HepG2 (cell line): ENCODE results near the gene XKR7. TPM values are rescaled to one million over a fixed set of nuclear protein-coding genes. Genes with fewer than 3 reads are reported as not detected.

Source experiments
- ATAC-seq: fragments of 200-7000 bp; cut with Tn5 transposase; 3 replicates; pipeline ENCODE4 v1.9.1; 2020; ENCODE audit warnings: mild to moderate bottlenecking, moderate library complexity
- BruUV-seq: library from RNA; stranded (reverse); fragments of 400-500 nt; replicated peaks from 2 replicates; lab custom pipeline; 2021; lab: Mats Ljungman, UMichigan
- CTCF ChIA-PET: fragments of 300-600 bp; formaldehyde crosslinking; extraction: SDS; loops from one replicate; lab custom pipeline; 2021; ENCODE audit warnings: low total read pairs, inconsistent platforms, low intra/inter-chr PET ratio; lab: Yijun Ruan, JAX
- POLR2A ChIA-PET: fragments of 350-600 bp; sonication (Branson Sonifier 250); formaldehyde crosslinking; loops from one replicate; lab custom pipeline; 2020; ENCODE audit warnings: antibody characterized with exemption, inconsistent platforms; lab: Yijun Ruan, JAX
- DNase-seq: peaks from one replicate; pipeline ENCODE4 v3.0.0-alpha.2; 2015; ENCODE audit warnings: low spot score
- FAIRE-seq: peaks from 3 replicates; lab custom pipeline; 2011; peaks lifted over from hg19 to GRCh38; lab: Jason Lieb, UNC
- H2AFZ ChIP-seq: one replicate; pipeline ENCODE4 v1.6.1; 2011; ENCODE audit warnings: low read length, inconsistent platforms
- H3K27ac ChIP-seq: fragments of 300-600 bp; 3 replicates; pipeline ENCODE4 v1.8.0; 2011; ENCODE audit warnings: mixed run types, mild to moderate bottlenecking, mixed read lengths, low read length, inconsistent platforms; ENCODE audit not compliant: insufficient read depth; ENCODE audit errors: extremely low read length
- H3K27me3 ChIP-seq, 2 experiments: fragments of 200-600 bp in 1 of 2; 2 replicates in 1 of 2; 3 replicates in 1 of 2; pipeline versions ENCODE4 v1.6.0 to v1.8.0; 2011; ENCODE audit warnings: low read length in 2 of 2, mild to moderate bottlenecking in 2 of 2, moderate library complexity in 2 of 2, inconsistent platforms in 1 of 2; ENCODE audit not compliant: insufficient read depth in 2 of 2, control insufficient read depth in 1 of 2
- H3K36me3 ChIP-seq, 2 experiments: fragments of 200-600 bp in 1 of 2; replicated peaks in 1 of 2; 2 replicates in 1 of 2; 3 replicates in 1 of 2; pipeline versions ENCODE4 v1.5.1 to v1.8.0; 2011; ENCODE audit warnings: low read length in 2 of 2, inconsistent platforms in 1 of 2; ENCODE audit not compliant: insufficient read depth in 2 of 2, control insufficient read depth in 1 of 2
- H3K4me1 ChIP-seq: 2 replicates; pipeline ENCODE4 v1.5.1; 2012; ENCODE audit warnings: low read length, inconsistent platforms; ENCODE audit not compliant: insufficient read depth
- H3K4me2 ChIP-seq: 2 replicates; pipeline ENCODE4 v1.6.0; 2011; ENCODE audit warnings: low read depth, low read length, inconsistent platforms
- H3K4me3 ChIP-seq, 3 experiments: fragments of 200-600 bp in 1 of 3; sonication (generic), shearing (Covaris generic) in 1 of 3; replicated peaks in 1 of 3; 2 replicates each; pipeline ENCODE4 v1.5.1; 2011 to 2016; ENCODE audit warnings: low read length in 3 of 3, inconsistent platforms in 2 of 3, low read depth in 2 of 3, mild to moderate bottlenecking in 2 of 3, control low read depth in 1 of 3, mixed read lengths in 1 of 3; ENCODE audit not compliant: insufficient read depth in 1 of 3
- H3K79me2 ChIP-seq: one replicate; pipeline ENCODE4 v1.6.1; 2011; ENCODE audit warnings: low read length, inconsistent platforms; ENCODE audit not compliant: insufficient read depth
- H3K9ac ChIP-seq: 2 replicates; pipeline ENCODE4 v1.6.0; 2011; ENCODE audit warnings: mild to moderate bottlenecking, low read depth, low read length, inconsistent platforms; ENCODE audit not compliant: insufficient read depth
- H3K9me3 ChIP-seq: 2 replicates; pipeline ENCODE4 v1.5.1; 2012; ENCODE audit warnings: mild to moderate bottlenecking, low read length
- H4K20me1 ChIP-seq: 2 replicates; pipeline ENCODE4 v1.6.0; 2011; ENCODE audit warnings: inconsistent platforms, mild to moderate bottlenecking, low read length, moderate library complexity; ENCODE audit not compliant: insufficient read depth
- DNMT3B ChIP-seq: conservative IDR thresholded peaks from 2 replicates; pipeline ENCODE4 v1.6.1; 2016; ENCODE audit warnings: missing biosample characterization, control low read depth
- KLF6 ChIP-seq: IDR thresholded peaks from 2 replicates; pipeline ENCODE4 v1.8.0; 2016; ENCODE audit warnings: missing biosample characterization, missing genetic modification reagents
- SP4 ChIP-seq: sonication (generic); formaldehyde crosslinking; IDR thresholded peaks from 2 replicates; pipeline ENCODE4 v1.8.1; 2023; ENCODE audit warnings: mild to moderate bottlenecking, missing genetic modification reagents
- ZKSCAN5 ChIP-seq: sonication (generic); formaldehyde crosslinking; IDR thresholded peaks from 2 replicates; pipeline ENCODE4 v1.5.1; 2020; ENCODE audit warnings: mild to moderate bottlenecking, missing genetic modification reagents
- ZNF292 ChIP-seq: sonication (generic); formaldehyde crosslinking; IDR thresholded peaks from 2 replicates; pipeline ENCODE4 v1.8.1; 2022; ENCODE audit warnings: mild to moderate bottlenecking, low read depth, missing genetic modification reagents, borderline replicate concordance
- ZNF496 ChIP-seq: sonication (generic); formaldehyde crosslinking; IDR thresholded peaks from 2 replicates; pipeline ENCODE4 v1.8.1; 2023; ENCODE audit warnings: mild to moderate bottlenecking, moderate library complexity, missing genetic modification reagents; ENCODE audit not compliant: insufficient replicate concordance
- ZNF678 ChIP-seq: sonication (generic); formaldehyde crosslinking; IDR thresholded peaks from 2 replicates; pipeline ENCODE4 v1.4.0; 2020; ENCODE audit warnings: mild to moderate bottlenecking, missing genetic modification reagents
- ZNF768 ChIP-seq: sonication (generic); formaldehyde crosslinking; IDR thresholded peaks from 2 replicates; pipeline ENCODE4 v1.4.0; 2020; ENCODE audit warnings: missing genetic modification reagents
- WGBS: methylation state at CpG from one replicate; pipeline ENCODE4 v1.1.6; 2017; ENCODE audit warnings: low lambda C conversion rate; 5-methylcytosine and 5-hydroxymethylcytosine counted together
- in situ Hi-C: cut with HindIII; loops from 2 replicates; pipeline ENCODE4 v1.10.0; 2017; ENCODE audit warnings: low pct_unique_long_range_greater_than_20kb; ENCODE audit not compliant: extremely low pct_ligation_motif_present
- intact Hi-C: fragments of 100-400 bp; cut with micrococcal nuclease; formaldehyde crosslinking; loops from one replicate; pipeline ENCODE4 v1.10.0; 2022; ENCODE audit not compliant: unreplicated experiment
- polyA plus RNA-seq, 8 experiments: library from polyadenylated mRNA; depleted of rRNA in 3 of 8; stranded (reverse) in 7 of 8; unstranded in 1 of 8; fragments of >200 nt; fragmentation: Illumina TruSeq in 4 of 8; extraction: Trizol in 4 of 8; gene quantifications; 2 replicates each; pipeline versions ENCODE4 v1.2.1 to v1.2.3, GENCODE V29; 2011 to 2016; ENCODE audit warnings: low read depth in 4 of 8, missing spikeins in 1 of 8, mixed read lengths in 1 of 8; ENCODE audit not compliant: insufficient read depth in 1 of 8
- total RNA-seq, 5 experiments: library from RNA; depleted of rRNA; stranded (reverse); fragments of >200 nt; fragmentation: Illumina TruSeq; extraction: Trizol; gene quantifications; 2 replicates each; pipeline ENCODE4 v1.2.3, GENCODE V29; 2016; ENCODE audit warnings: low read depth in 1 of 5
- TF ChIP-seq, protein P1 (sequence below): sonication (generic); formaldehyde crosslinking; IDR thresholded peaks from 2 replicates; pipeline ENCODE4 v1.5.1; 2020; ENCODE audit warnings: mild to moderate bottlenecking, missing genetic modification reagents, moderate library complexity
- TF ChIP-seq, protein P2 (sequence below): IDR thresholded peaks from 2 replicates; pipeline ENCODE4 v1.6.1; 2016; ENCODE audit warnings: missing compliant biosample characterization, missing genetic modification reagents, borderline replicate concordance
- TF ChIP-seq, protein P3 (sequence below): sonication (generic); formaldehyde crosslinking; IDR thresholded peaks from 2 replicates; pipeline ENCODE4 v1.4.0; 2020; ENCODE audit warnings: missing genetic modification reagents, borderline replicate concordance

The XKR7 gene
- total and polyA plus RNA-seq, 2 of the 13 experiments (the other 11 are each of a cell fraction or from before 2014, with no cell fraction given) = not detected

DNA sequence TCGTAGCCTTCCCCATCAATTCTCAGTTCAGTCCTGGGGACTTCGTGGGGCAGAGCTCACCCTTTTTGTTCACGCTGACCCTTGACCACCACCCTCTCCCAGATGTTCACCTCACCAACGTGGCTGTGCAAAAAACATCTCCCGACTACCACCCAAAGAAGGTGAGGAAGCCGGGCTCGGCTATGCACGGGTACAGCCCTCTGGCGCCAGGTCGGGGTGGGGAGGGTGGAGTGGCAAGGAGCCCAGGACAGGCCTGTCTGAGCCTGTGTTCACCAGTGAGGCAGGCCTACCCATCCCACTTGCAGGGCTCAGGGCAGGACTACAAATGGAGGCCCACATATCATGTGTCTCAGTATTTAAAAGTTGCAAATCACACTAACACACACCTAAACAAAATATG lies 34.3 kb upstream of the XKR7 start (continued):
- TF ChIP-seq, protein P1, sequence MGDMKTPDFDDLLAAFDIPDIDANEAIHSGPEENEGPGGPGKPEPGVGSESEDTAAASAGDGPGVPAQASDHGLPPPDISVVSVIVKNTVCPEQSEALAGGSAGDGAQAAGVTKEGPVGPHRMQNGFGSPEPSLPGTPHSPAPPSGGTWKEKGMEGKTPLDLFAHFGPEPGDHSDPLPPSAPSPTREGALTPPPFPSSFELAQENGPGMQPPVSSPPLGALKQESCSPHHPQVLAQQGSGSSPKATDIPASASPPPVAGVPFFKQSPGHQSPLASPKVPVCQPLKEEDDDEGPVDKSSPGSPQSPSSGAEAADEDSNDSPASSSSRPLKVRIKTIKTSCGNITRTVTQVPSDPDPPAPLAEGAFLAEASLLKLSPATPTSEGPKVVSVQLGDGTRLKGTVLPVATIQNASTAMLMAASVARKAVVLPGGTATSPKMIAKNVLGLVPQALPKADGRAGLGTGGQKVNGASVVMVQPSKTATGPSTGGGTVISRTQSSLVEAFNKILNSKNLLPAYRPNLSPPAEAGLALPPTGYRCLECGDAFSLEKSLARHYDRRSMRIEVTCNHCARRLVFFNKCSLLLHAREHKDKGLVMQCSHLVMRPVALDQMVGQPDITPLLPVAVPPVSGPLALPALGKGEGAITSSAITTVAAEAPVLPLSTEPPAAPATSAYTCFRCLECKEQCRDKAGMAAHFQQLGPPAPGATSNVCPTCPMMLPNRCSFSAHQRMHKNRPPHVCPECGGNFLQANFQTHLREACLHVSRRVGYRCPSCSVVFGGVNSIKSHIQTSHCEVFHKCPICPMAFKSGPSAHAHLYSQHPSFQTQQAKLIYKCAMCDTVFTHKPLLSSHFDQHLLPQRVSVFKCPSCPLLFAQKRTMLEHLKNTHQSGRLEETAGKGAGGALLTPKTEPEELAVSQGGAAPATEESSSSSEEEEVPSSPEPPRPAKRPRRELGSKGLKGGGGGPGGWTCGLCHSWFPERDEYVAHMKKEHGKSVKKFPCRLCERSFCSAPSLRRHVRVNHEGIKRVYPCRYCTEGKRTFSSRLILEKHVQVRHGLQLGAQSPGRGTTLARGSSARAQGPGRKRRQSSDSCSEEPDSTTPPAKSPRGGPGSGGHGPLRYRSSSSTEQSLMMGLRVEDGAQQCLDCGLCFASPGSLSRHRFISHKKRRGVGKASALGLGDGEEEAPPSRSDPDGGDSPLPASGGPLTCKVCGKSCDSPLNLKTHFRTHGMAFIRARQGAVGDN (CRISPR knock-in tag) = no peak
- TF ChIP-seq SP4 (no peak), DNMT3B (CRISPR knock-in tag) (no peak), ZKSCAN5 (no peak), ZNF292 (no peak)

DNA sequence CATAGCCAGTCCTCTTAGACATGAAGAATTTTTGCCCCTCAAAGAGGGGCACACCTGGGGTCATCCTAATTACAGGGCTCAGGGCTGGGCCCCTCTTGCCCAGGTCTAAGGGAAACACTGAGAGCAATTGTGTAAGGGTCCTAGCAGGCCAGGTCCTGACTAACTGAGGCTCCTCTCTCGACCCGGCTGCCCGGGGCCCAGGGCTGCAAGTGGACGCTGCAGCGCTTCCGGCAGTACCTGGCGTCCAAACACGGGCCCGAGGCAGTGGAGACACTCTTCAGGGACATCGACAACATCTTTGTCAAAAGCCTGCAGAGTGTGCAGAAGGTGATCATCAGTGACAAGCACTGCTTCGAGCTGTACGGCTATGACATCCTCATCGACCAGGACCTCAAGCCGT lies 33.5 kb upstream of the XKR7 start:
- ATAC-seq (peak; percentile 13; the same call in 2 of the 3 replicates), DNase-seq (no peak), FAIRE-seq (no peak)
- no TSS peak for BruUV-seq
- POLR2A ChIA-PET = no interaction called here
- H3K79me2 ChIP-seq = no peaks in the 10 kb centered on the region
- H3K27me3 ChIP-seq = peaks cover 0 to 15% of the 10 kb centered on the region in 2 experiments; a peak in 2 of 5 replicates
- no peaks in the 10 kb centered on the region for H4K20me1 ChIP-seq
- H3K36me3 ChIP-seq = no peaks in the 10 kb centered on the region
- H3K9ac ChIP-seq = no peak overlapping the region
- TF ChIP-seq, protein P2, sequence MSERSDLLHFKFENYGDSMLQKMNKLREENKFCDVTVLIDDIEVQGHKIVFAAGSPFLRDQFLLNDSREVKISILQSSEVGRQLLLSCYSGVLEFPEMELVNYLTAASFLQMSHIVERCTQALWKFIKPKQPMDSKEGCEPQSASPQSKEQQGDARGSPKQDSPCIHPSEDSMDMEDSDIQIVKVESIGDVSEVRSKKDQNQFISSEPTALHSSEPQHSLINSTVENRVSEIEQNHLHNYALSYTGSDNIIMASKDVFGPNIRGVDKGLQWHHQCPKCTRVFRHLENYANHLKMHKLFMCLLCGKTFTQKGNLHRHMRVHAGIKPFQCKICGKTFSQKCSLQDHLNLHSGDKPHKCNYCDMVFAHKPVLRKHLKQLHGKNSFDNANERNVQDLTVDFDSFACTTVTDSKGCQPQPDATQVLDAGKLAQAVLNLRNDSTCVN (CRISPR knock-in tag) = no peak
- no peak for TF ChIP-seq ZNF496
- TF ChIP-seq, protein P3, sequence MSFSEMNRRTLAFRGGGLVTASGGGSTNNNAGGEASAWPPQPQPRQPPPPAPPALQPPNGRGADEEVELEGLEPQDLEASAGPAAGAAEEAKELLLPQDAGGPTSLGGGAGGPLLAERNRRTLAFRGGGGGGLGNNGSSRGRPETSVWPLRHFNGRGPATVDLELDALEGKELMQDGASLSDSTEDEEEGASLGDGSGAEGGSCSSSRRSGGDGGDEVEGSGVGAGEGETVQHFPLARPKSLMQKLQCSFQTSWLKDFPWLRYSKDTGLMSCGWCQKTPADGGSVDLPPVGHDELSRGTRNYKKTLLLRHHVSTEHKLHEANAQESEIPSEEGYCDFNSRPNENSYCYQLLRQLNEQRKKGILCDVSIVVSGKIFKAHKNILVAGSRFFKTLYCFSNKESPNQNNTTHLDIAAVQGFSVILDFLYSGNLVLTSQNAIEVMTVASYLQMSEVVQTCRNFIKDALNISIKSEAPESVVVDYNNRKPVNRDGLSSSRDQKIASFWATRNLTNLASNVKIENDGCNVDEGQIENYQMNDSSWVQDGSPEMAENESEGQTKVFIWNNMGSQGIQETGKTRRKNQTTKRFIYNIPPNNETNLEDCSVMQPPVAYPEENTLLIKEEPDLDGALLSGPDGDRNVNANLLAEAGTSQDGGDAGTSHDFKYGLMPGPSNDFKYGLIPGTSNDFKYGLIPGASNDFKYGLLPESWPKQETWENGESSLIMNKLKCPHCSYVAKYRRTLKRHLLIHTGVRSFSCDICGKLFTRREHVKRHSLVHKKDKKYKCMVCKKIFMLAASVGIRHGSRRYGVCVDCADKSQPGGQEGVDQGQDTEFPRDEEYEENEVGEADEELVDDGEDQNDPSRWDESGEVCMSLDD (CRISPR knock-in tag) = no peak
- no peak for TF ChIP-seq ZNF678 (CRISPR knock-in tag)
- peak; percentile 22; the same call in 1 of the 2 replicates for TF ChIP-seq ZNF768 (CRISPR knock-in tag)
- no peak for TF ChIP-seq KLF6 (CRISPR knock-in tag)
- H3K4me2 ChIP-seq = no peak overlapping the region
- no peaks in the 10 kb centered on the region for H3K4me1 ChIP-seq
- H2AFZ ChIP-seq = no peak overlapping the region
- no peaks in the 10 kb centered on the region for H3K9me3 ChIP-seq
- in situ Hi-C loops (no loop called here), intact Hi-C loops (no loop called here)
- no peak overlapping the region for H3K27ac ChIP-seq
- 18% methylated on average over 13 of the region's 14 CpGs for WGBS
- no peak overlapping the region for H3K4me3 ChIP-seq
- CTCF ChIA-PET = no interaction called here
